Subcutaneous abdominal adipose tissue (tissue), 5 donors: ENCODE results near the gene ANAPC4.

ENCODE experiments used
- H3K27ac ChIP-seq: one replicate; pipeline ENCODE4 v1.7.0; 2013; ENCODE audit warnings: low read depth, mild to moderate bottlenecking, inconsistent platforms, low read length, moderate library complexity
- H3K27me3 ChIP-seq, 5 donors: one replicate each; pipeline ENCODE4 v1.7.0; 2013; ENCODE audit warnings: low read length in 5 of 5, inconsistent platforms in 1 of 5; ENCODE audit not compliant: control insufficient read depth in 5 of 5, insufficient read depth in 4 of 5
- H3K36me3 ChIP-seq, 5 donors: one replicate each; pipeline ENCODE4 v1.7.0; 2013; ENCODE audit warnings: low read length in 5 of 5; ENCODE audit not compliant: control insufficient read depth in 5 of 5, insufficient read depth in 5 of 5
- H3K4me1 ChIP-seq, 5 donors: one replicate each; pipeline ENCODE4 v1.7.0; 2013; ENCODE audit warnings: low read length in 5 of 5, mild to moderate bottlenecking in 3 of 5, moderate library complexity in 1 of 5; ENCODE audit not compliant: control insufficient read depth in 5 of 5, insufficient read depth in 5 of 5
- H3K4me3 ChIP-seq, 5 donors: one replicate each; pipeline ENCODE4 v1.7.0; 2013; ENCODE audit warnings: low read length in 5 of 5, low read depth in 1 of 5
- H3K9ac ChIP-seq, 5 donors: one replicate each; pipeline ENCODE4 v1.7.0; 2013; ENCODE audit warnings: low read length in 5 of 5, mild to moderate bottlenecking in 4 of 5, moderate library complexity in 3 of 5
- H3K9me3 ChIP-seq, 5 donors: one replicate each; pipeline ENCODE4 v1.7.0; 2013; ENCODE audit warnings: low read length in 5 of 5; ENCODE audit not compliant: control insufficient read depth in 5 of 5
- donor health status: healthy.
- donor health status: healthy.
- donor health status: healthy.
- donor health status: healthy.
- donor health status: healthy.

The ANAPC4 gene

DNA sequence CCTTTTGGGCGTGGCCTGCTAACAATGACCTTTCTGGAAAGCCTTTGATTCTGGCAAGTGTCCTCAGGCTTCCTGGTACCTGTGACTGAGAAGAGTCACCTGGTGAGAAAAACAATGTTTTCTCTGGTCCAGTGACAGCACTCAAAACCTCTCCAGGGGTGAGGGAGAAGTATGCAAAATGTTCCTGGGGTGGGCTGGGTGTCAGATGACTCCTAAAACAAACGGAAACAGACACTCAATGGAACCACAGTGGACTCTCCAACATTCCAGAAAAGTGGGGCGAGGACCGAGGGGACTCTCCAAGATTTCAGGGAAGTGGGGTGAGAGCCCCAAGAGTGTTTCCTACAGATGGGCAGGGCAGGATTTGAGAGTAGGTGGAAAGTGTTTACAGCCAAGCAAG lies 69.5 kb downstream of the ANAPC4 start:
- Histone ChIP-seq H3K9ac (no peak overlapping the region), H3K27ac (no peak overlapping the region), H3K4me3 (no peak overlapping the region), H3K9me3 (no peaks in the 10 kb centered on the region), H3K36me3 (peaks cover 0 to 3% (median 0%) of the 10 kb centered on the region in 5 donors), H3K4me1 (no peaks in the 10 kb centered on the region), H3K27me3 (no peaks in the 10 kb centered on the region)

DNA sequence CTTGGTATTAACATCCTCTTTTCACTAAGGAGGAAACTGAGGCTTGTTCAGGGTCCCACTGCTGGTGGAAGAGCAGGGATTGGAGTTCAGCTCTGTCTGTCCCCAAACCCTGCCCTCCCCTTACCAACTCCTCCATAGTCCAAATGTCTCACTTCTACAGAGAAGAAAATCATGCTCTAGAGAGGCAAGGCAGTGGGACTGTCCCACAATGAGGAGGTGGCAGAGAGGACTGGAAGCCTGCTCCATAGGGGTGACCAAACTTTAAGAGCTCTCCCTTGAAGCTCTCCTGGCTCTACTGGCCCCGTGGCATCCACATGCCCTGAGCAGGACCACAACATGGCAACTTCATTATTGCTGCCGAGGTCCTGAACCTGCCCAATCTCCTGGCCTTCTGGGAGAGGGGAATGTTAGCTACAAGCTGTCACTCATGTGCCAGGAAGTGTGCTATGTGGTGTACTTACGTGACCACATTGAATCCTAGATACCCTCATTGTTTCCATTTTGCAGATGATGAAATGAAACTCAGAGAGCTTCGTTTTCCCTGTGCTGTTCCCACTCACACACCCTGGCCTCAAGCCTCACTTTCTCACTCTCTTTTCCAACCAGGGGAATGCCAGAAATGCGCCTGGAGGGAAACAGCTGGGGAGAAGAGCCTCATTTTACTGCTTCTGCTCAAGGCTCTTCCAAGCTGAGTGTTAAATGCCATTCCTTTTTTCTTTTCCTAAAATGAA lies 71.5 kb downstream of the ANAPC4 start:
- no peaks in the 10 kb centered on the region for H3K9me3 ChIP-seq
- no peaks in the 10 kb centered on the region for H3K4me1 ChIP-seq
- no peak overlapping the region for H3K9ac ChIP-seq
- H3K27ac ChIP-seq: no peak overlapping the region
- no peaks in the 10 kb centered on the region for H3K27me3 ChIP-seq
- no peak overlapping the region for H3K4me3 ChIP-seq
- peaks cover 0 to 3% (median 0%) of the 10 kb centered on the region in 5 donors for H3K36me3 ChIP-seq

DNA sequence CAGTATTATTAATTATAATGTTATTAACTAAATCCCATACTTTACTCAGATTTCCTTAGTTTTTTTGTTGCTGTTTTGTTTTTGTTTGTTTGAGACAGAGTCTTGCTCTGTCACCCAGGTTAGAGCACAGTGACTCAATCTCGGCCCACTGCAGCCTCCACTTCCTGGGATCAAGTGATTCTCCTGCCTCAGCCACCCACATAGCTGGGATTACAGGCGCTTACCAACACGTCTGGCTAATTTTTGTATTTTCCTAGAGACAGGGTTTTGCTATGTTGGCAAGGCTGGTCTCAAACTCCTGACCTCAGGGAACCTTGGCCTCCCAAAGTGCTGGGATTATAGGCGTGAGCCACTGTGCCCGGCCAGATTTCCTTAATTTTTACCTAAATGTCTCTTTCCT lies 72.2 kb downstream of the ANAPC4 start:
- H3K27ac ChIP-seq: no peak overlapping the region
- H3K9ac ChIP-seq: no peak overlapping the region
- H3K4me3 ChIP-seq: no peak overlapping the region
- no peaks in the 10 kb centered on the region for H3K4me1 ChIP-seq
- no peaks in the 10 kb centered on the region for H3K9me3 ChIP-seq
- peaks cover 0 to 3% (median 0%) of the 10 kb centered on the region in 5 donors for H3K36me3 ChIP-seq
- H3K27me3 ChIP-seq: no peaks in the 10 kb centered on the region

DNA sequence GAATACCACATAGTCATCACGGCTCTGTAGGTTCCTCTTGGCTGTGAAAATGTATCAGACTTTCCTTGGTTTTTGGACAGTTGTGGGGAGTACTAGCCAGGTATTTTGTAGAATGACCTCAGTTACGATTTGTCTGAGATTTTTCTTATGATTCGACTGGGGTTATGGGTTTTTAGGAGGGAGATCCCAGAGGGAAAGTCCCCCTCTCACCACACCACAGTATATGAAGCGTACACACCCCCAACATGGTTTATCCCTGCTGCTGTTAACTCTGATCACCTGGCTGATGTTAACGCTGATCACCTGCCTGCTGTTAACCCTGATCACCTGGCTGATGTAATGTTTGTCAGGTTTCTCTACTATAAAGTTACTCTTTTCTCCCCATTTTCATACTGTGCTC lies 72.6 kb downstream of the ANAPC4 start:
- no peaks in the 10 kb centered on the region for H3K27me3 ChIP-seq
- H3K4me1 ChIP-seq: no peaks in the 10 kb centered on the region
- no peak overlapping the region for H3K9ac ChIP-seq
- H3K27ac ChIP-seq: no peak overlapping the region
- H3K9me3 ChIP-seq: no peaks in the 10 kb centered on the region
- peaks cover 0 to 3% (median 0%) of the 10 kb centered on the region in 5 donors for H3K36me3 ChIP-seq
- no peak overlapping the region for H3K4me3 ChIP-seq

DNA sequence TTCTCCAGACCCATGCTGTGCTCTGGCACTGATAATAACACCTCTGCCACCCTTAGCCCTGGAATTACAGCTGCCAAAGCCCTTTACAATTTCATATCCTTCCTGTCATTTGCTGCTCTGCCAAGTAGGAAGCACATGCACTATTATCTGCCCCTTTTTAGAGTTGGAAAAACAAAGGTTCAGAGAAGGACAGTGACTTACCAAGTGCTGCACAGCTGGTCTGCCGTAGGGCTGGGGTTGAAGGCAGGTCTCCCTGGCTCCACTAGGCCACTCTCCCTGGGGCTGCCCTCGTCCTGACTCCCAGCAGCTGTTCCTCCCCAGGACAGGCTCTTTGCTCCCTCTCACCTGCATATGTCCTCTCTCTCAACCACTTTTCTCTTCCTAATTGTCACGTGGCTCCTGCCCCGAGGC lies 73.4 kb downstream of the ANAPC4 start:
- no peak overlapping the region for H3K9ac ChIP-seq
- no peak overlapping the region for H3K27ac ChIP-seq
- no peaks in the 10 kb centered on the region for H3K27me3 ChIP-seq
- H3K9me3 ChIP-seq: no peaks in the 10 kb centered on the region
- H3K4me3 ChIP-seq: no peak overlapping the region
- no peaks in the 10 kb centered on the region for H3K4me1 ChIP-seq
- peaks cover 0 to 2% (median 0%) of the 10 kb centered on the region in 5 donors for H3K36me3 ChIP-seq

DNA sequence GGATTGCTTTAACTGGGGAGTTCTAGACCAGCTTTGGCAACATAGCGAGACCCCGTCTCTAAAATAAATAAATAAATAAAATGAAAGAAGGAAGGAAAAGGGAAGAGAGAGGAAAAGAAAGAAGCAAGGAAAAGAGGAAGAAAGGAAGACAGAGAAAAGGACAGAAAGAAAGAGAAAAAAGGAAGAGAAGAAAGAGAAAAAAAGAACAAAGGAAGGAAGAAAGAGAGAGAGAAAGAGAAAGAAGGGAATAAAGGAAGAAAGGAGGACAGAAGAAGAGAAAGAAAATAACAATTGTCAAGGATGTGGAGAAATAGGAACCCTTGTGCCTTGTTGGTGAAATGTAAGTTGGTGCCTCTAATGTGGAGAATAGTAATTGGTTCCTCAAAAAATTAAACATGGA lies 74.6 kb downstream of the ANAPC4 start:
- Histone ChIP-seq H3K9ac (no peak overlapping the region), H3K36me3 (no peaks in the 10 kb centered on the region), H3K27ac (no peak overlapping the region), H3K27me3 (no peaks in the 10 kb centered on the region), H3K4me3 (no peak overlapping the region), H3K4me1 (no peaks in the 10 kb centered on the region), H3K9me3 (no peaks in the 10 kb centered on the region)

DNA sequence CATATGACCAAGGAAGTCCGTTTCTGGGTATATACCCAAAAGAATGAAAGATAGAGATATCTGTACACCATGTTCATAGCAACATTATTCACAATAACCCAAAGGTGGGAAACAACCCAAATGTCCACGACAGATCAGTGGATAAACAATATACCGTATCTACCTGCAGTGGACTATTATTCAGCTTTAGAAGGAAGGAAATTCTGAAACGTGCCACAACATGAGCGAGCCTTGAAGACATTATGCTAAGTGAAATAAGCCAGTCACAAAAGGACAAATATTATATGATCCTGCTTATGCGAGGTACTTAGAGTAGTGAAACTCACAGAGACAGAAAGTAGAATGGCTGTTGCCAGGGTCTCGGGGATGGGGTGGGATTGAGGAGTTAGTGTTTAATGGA lies 75.0 kb downstream of the ANAPC4 start:
- Histone ChIP-seq H3K27ac (no peak overlapping the region), H3K4me1 (no peaks in the 10 kb centered on the region), H3K9me3 (no peaks in the 10 kb centered on the region), H3K36me3 (no peaks in the 10 kb centered on the region), H3K9ac (no peak overlapping the region), H3K4me3 (no peak overlapping the region), H3K27me3 (no peaks in the 10 kb centered on the region)

DNA sequence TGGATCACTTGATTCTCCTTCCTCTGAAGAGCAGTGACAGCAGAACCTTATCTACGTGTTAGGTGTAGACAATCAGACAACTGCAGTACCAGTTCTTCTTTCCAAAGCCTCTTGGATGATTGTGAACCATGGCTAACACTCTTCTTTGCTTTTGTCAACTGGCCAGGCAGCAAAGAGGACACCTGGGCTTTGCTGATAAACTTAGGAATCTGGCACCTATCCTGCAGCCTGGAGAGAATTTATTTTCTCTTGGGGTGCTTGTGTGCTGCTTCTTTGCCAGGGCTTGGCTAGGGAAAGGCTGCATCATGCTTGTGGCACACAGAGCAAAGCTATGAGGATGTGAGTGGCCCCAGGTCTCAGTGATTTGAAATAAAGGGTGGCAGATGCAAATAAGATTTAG lies 77.4 kb downstream of the ANAPC4 start:
- Histone ChIP-seq H3K4me1 (no peaks in the 10 kb centered on the region), H3K36me3 (no peaks in the 10 kb centered on the region), H3K9me3 (no peaks in the 10 kb centered on the region), H3K27ac (no peak overlapping the region), H3K9ac (no peak overlapping the region), H3K27me3 (no peaks in the 10 kb centered on the region), H3K4me3 (no peak overlapping the region)

DNA sequence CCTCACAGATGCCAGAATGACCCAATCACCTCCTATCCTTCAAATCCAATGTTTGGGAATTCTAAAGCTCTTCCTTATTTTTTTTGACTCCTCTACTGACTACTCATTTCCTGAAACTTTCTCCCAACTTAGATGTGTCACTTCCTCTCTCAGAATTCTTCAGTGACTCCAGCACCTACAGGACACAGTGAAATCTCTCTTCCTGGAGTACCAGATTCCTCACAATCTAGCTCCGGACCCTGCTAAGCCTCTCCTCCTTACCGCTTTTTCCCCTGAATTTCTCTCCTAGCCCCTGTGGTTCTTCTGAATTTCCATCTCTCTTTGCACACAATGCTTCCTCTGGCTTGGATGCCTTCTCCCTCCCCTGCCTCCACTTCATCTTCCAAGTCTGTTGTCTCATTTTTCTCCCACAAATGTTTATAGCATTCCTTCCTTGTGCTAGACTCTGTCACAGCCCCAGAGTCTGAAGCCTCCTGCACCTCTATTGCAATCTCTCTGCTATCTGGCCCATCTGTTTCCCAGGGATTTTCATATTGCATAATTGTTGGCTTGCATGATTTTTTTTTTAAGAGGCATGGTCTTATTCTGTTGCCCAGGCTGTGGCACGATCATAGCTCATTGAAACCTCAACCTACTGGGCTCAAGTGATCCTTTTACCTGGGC lies 80.1 kb downstream of the ANAPC4 start:
- H3K27ac ChIP-seq: no peak overlapping the region
- no peak overlapping the region for H3K9ac ChIP-seq
- no peaks in the 10 kb centered on the region for H3K4me1 ChIP-seq
- H3K27me3 ChIP-seq: no peaks in the 10 kb centered on the region
- H3K4me3 ChIP-seq: no peak overlapping the region
- H3K36me3 ChIP-seq: no peaks in the 10 kb centered on the region
- H3K9me3 ChIP-seq: no peaks in the 10 kb centered on the region

DNA sequence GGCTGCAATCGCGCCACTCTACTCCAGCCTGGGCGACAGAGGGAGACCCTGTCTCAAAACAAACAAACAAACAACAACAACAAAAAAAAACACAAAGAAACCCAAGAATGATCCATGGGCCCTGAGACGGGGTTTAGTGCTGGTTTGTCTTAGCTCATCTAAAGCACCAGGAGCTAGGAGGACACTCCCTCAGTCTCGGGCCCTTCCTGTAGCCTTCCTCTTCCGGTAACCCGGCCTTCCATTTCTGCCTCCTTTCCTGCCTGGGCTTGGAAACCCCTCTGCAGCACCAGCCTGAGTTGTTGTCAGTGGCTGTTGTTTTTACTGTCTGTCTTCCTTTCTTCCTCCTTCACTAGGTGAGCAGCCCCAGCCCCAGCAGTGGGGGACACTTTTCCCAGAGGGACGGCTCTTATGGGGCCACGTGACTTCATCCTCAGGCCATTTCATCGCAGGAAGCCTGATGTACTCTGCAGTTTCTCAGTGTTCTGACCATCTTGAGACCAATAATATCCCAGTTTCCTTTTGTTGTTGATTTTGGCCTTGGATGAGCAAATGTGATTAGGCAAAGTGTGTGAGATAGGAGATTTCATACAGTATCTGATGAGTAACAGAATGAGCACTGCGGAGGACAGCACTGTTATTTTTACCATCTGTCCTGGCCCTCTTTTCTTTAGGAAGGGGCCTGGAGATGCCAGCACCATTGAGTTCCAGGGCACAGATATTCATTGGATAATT lies 90.1 kb downstream of the ANAPC4 start:
- Histone ChIP-seq H3K27ac (no peak overlapping the region), H3K36me3 (peaks cover 0 to 2% (median 0%) of the 10 kb centered on the region in 5 donors), H3K9me3 (peaks cover 0 to 7% (median 0%) of the 10 kb centered on the region in 5 donors), H3K4me3 (no peak overlapping the region), H3K27me3 (no peaks in the 10 kb centered on the region), H3K9ac (no peak overlapping the region), H3K4me1 (no peaks in the 10 kb centered on the region)
